NCI-H2171 (cell line): ENCODE data around the gene RHEBL1.
A peak's percentile ranks its signal among the peaks of the same experiment; 100 is the strongest.

Experiments
- DNase-seq: peaks from one replicate; lab custom pipeline; 2025; lab: John Stamatoyannopoulos, UW

Gene RHEBL1

GRCh38 chr12:49069507-49070346 lies at the start of gene RHEBL1:
Gene RHEBL1 (minus strand): TSS chr12:49069979. CDS start chr12:49069785, 194 bp downstream.
- DNase-seq = peak; percentile 98

- DNase-seq = no peak
Measured at GRCh38 chr12:49111206-49111605, 41.4 kb upstream of the RHEBL1 start.

GRCh38 chr12:49110464-49111155 lies 40.8 kb upstream of the RHEBL1 start, which contains the start of gene LMBR1L:
Gene LMBR1L (minus strand): TSS chr12:49110847. CDS start chr12:49110555, 292 bp downstream.
- peak; percentile 97 for DNase-seq

GRCh38 chr12:49109641-49110463 lies 40.1 kb upstream of the RHEBL1 start:
- no peak for DNase-seq

GRCh38 chr12:49108958-49109404 lies 39.2 kb upstream of the RHEBL1 start:
- DNase-seq = no peak

- DNase-seq = no peak
Measured at GRCh38 chr12:49105504-49106084, 35.8 kb upstream of the RHEBL1 start.

- no peak for DNase-seq
Measured at GRCh38 chr12:49104822-49105221, 35.0 kb upstream of the RHEBL1 start.

GRCh38 chr12:49100380-49100779 lies 30.6 kb upstream of the RHEBL1 start:
- no peak for DNase-seq

- no peak for DNase-seq
Measured at GRCh38 chr12:49098703-49099102, 28.9 kb upstream of the RHEBL1 start.

GRCh38 chr12:49098035-49098451 lies 28.3 kb upstream of the RHEBL1 start:
- DNase-seq = no peak

GRCh38 chr12:49097381-49097780 lies 27.6 kb upstream of the RHEBL1 start:
- DNase-seq = no peak

- DNase-seq = no peak
Measured at GRCh38 chr12:49094975-49095365, 25.2 kb upstream of the RHEBL1 start.

GRCh38 chr12:49094160-49094974 lies 24.6 kb upstream of the RHEBL1 start, which contains the start of gene DHH:
Gene DHH (minus strand): TSS chr12:49094801. CDS start chr12:49094512, 289 bp downstream.
- peak; percentile 14 for DNase-seq

GRCh38 chr12:49093792-49094159 lies 24.0 kb upstream of the RHEBL1 start:
- DNase-seq = no peak

- no peak for DNase-seq
Measured at GRCh38 chr12:49092816-49093406, 23.1 kb upstream of the RHEBL1 start.

- DNase-seq = peak; percentile 14
Measured at GRCh38 chr12:49092086-49092815, 22.5 kb upstream of the RHEBL1 start.

- no peak for DNase-seq
Measured at GRCh38 chr12:49091836-49092085, 22.0 kb upstream of the RHEBL1 start.

- no peak for DNase-seq
Measured at GRCh38 chr12:49091056-49091835, 21.5 kb upstream of the RHEBL1 start.
